Measurements from ENCODE around the gene SALL4.

GRCh38 chr20:51837876-51838420, 35.6 kb upstream of the SALL4 start:
- TF ChIP-seq, protein P1, sequence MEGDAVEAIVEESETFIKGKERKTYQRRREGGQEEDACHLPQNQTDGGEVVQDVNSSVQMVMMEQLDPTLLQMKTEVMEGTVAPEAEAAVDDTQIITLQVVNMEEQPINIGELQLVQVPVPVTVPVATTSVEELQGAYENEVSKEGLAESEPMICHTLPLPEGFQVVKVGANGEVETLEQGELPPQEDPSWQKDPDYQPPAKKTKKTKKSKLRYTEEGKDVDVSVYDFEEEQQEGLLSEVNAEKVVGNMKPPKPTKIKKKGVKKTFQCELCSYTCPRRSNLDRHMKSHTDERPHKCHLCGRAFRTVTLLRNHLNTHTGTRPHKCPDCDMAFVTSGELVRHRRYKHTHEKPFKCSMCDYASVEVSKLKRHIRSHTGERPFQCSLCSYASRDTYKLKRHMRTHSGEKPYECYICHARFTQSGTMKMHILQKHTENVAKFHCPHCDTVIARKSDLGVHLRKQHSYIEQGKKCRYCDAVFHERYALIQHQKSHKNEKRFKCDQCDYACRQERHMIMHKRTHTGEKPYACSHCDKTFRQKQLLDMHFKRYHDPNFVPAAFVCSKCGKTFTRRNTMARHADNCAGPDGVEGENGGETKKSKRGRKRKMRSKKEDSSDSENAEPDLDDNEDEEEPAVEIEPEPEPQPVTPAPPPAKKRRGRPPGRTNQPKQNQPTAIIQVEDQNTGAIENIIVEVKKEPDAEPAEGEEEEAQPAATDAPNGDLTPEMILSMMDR (IDR thresholded peaks at IDR 0.05) = no peak
- TF ChIP-seq POLR2A (IDR thresholded peaks at IDR 0.05) = no peak

All from stomach (tissue), 4 donors.